WERI-Rb-1 (cell line): ENCODE results near the gene COPS7A.

Experiments
- DNase-seq: peaks from one replicate; pipeline ENCODE4 v3.0.0-alpha.2; 2020
- H3K27ac ChIP-seq: fragments of 250-450 bp; sonication (Bioruptor Pico); 2 replicates; pipeline ENCODE4 v1.5.1; 2020; ENCODE audit warnings: mild to moderate bottlenecking, moderate library complexity
- H3K27me3 ChIP-seq: fragments of 250-450 bp; sonication (Bioruptor Pico); 2 replicates; pipeline ENCODE4 v1.5.1; 2021; ENCODE audit warnings: mild to moderate bottlenecking, low read depth, moderate library complexity; ENCODE audit not compliant: insufficient read depth, severe bottlenecking
- H3K36me3 ChIP-seq: fragments of 250-450 bp; sonication (Bioruptor Pico); 2 replicates; pipeline ENCODE4 v1.5.1; 2020; ENCODE audit warnings: mild to moderate bottlenecking, moderate library complexity
- H3K4me3 ChIP-seq: 2 replicates; pipeline ENCODE4 v1.5.1; 2011; ENCODE audit warnings: low read depth, mild to moderate bottlenecking, control low read depth, low read length
- H3K9me3 ChIP-seq: fragments of 250-450 bp; sonication (Bioruptor Pico); 2 replicates; pipeline ENCODE4 v1.5.1; 2021; ENCODE audit warnings: mild to moderate bottlenecking, moderate library complexity; ENCODE audit not compliant: severe bottlenecking
- TF ChIP-seq, protein P1 (sequence below): IDR thresholded peaks from 2 replicates; pipeline ENCODE4 v1.5.1; 2011; ENCODE audit warnings: low read depth, mild to moderate bottlenecking, control low read depth, inconsistent platforms, low read length

Gene COPS7A, protein sequence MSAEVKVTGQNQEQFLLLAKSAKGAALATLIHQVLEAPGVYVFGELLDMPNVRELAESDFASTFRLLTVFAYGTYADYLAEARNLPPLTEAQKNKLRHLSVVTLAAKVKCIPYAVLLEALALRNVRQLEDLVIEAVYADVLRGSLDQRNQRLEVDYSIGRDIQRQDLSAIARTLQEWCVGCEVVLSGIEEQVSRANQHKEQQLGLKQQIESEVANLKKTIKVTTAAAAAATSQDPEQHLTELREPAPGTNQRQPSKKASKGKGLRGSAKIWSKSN

DNA sequence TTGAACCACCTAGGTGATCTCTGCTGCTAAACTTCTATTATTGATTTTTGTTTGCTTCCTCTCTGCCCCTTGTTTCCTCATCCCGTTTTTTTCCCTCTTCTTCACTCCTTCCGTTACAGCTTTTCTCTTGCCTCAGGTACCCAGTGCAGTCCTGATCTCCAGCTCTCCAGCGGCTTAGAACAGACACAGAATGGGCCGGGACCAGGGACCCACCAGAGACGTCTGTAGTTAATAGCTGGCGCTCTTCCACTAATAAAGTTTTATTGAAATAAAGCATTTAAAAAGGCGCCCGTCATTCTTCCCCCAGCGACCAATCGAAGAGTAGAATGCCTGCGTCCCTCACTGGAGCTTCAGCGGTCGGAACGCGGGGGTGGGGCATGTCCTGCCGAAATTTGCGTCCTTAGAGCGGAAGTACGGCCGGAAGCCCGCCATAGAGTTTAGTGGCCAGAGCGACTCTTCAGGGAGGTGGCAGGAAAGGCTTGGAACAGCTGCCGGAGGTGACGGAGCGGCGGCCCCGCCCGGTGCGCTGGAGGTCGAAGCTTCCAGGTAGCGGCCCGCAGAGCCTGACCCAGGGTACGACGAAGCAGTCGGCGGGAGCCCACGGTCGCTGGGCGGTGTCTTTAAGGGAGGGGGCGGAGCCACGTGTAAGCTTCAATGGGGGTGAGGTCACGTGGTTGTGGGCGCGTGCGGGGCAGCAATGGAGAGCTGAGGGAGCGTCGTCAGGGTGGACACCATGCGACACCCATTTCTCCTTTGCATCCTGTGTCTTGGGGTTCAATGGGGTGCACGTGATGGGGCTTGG is at the start of gene COPS7A:
COPS7A (plus strand) TSS at position 440 of the 802 bp plus-strand sequence. CDS start 611 bp downstream, outside the sequence.
- H3K27me3 ChIP-seq, result no peaks in the 10 kb centered on the region
- TF ChIP-seq, protein P1, sequence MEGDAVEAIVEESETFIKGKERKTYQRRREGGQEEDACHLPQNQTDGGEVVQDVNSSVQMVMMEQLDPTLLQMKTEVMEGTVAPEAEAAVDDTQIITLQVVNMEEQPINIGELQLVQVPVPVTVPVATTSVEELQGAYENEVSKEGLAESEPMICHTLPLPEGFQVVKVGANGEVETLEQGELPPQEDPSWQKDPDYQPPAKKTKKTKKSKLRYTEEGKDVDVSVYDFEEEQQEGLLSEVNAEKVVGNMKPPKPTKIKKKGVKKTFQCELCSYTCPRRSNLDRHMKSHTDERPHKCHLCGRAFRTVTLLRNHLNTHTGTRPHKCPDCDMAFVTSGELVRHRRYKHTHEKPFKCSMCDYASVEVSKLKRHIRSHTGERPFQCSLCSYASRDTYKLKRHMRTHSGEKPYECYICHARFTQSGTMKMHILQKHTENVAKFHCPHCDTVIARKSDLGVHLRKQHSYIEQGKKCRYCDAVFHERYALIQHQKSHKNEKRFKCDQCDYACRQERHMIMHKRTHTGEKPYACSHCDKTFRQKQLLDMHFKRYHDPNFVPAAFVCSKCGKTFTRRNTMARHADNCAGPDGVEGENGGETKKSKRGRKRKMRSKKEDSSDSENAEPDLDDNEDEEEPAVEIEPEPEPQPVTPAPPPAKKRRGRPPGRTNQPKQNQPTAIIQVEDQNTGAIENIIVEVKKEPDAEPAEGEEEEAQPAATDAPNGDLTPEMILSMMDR, result no peak
- peak within 1 kb of the TSS; percentile 58 for H3K4me3 ChIP-seq
- H3K9me3 ChIP-seq, result no peaks in the 10 kb centered on the region
- H3K27ac ChIP-seq, result peak within 1 kb of the TSS; percentile 78
- peaks cover 10% of the 10 kb centered on the region for H3K36me3 ChIP-seq
- peak; percentile 99 for DNase-seq

GRCh38 chr12:6676962-6677361 is 46.9 kb upstream of the COPS7A start:
- peaks cover 88% of the 10 kb centered on the region for H3K36me3 ChIP-seq
- TF ChIP-seq, protein P1, result no peak
- no peak overlapping the region for H3K4me3 ChIP-seq
- H3K9me3 ChIP-seq, result no peaks in the 10 kb centered on the region
- H3K27ac ChIP-seq, result no peak overlapping the region
- DNase-seq, result no peak
- H3K27me3 ChIP-seq, result no peaks in the 10 kb centered on the region

DNA sequence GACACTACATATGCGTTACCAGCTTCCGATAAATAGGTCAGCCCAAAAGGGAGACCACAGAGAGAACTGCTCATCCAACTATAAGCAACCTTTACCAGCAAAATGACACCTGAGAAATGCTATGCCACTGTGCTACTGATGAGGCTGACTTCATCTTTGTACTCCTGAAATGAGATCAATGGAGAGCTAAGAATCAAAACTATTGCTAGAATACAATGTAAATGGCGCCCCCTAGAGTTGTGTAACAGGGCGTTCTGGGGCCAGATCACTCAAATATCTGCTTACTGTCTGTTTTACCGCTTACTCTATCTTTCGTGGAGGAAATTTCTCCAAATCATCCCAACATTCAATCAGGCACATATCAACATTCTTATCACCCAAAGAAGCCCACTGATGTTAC is 39.2 kb upstream of the COPS7A start:
- Histone ChIP-seq H3K27ac (no peak overlapping the region), H3K4me3 (no peak overlapping the region), H3K36me3 (peaks cover 64% of the 10 kb centered on the region), H3K27me3 (no peaks in the 10 kb centered on the region), H3K9me3 (no peaks in the 10 kb centered on the region)
- DNase-seq, result peak; percentile 24
- TF ChIP-seq, protein P1, result peak; percentile 48; the same call in 1 of the 2 replicates

DNA sequence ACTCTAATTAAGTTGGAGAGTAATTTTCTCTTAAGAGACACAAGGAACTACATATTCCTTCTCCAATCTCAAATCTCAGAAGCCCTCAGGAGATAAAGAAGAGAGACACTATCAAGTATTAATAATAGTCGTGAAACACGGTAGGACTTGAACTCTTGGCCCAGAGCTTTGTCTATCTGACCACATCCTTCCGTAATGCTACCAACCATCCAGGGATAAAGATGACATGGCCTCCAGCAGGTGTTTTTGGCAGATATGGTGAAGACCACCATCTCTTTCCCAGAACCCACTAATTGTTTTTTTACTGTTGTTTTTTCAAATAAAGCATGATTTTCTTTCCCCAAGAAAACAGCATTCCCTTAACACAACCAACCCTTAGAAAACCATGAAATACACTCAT is 38.0 kb upstream of the COPS7A start:
- TF ChIP-seq, protein P1, result no peak
- Histone ChIP-seq H3K9me3 (no peaks in the 10 kb centered on the region), H3K36me3 (peaks cover 53% of the 10 kb centered on the region), H3K27me3 (no peaks in the 10 kb centered on the region), H3K4me3 (no peak overlapping the region), H3K27ac (no peak overlapping the region)
- DNase-seq, result no peak

DNA sequence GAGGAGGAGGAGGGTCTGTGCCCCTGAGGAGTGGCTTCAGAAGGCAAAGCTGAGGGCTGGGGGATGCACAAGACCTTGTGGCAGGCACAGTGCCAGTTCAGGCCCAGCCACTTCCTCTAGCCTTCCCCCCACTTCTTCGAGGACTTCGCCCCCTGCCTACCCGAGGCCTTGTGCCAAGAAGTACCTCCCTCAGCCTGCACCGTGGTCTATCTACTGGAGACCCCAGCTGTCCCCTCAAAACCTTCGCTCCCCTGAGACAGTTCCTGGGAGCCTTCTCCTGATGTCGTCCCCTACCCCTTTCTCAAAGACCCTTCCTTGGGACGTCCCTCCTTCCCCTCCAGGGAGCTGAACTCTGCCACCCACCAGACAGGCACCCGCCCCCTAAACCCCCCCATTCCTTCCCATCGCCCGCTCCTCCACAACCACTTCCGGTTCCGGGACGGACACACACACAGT is 35.3 kb upstream of the COPS7A start:
- no peak for DNase-seq
- Histone ChIP-seq H3K36me3 (peaks cover 38% of the 10 kb centered on the region), H3K27me3 (no peaks in the 10 kb centered on the region), H3K4me3 (peak overlapping the region; percentile 51), H3K9me3 (no peaks in the 10 kb centered on the region), H3K27ac (peak overlapping the region; percentile 99)
- TF ChIP-seq, protein P1, result no peak
